CD4-positive, alpha-beta memory T cell (primary cell): ENCODE measurements around the gene SLC6A1. TPM values are rescaled to one million over a fixed set of nuclear protein-coding genes. Genes with fewer than 3 reads are reported as not detected.

ENCODE experiments used
- CTCF ChIA-PET: fragments of 350-600 bp; sonication (Branson Sonifier 250); formaldehyde crosslinking; loops from one replicate; lab custom pipeline; 2021; ENCODE audit warnings: inconsistent platforms; ENCODE audit not compliant: partially characterized antibody; lab: Charles Lee
- POLR2A ChIA-PET: fragments of 350-600 bp; sonication (Branson Sonifier 250); formaldehyde crosslinking; loops from one replicate; lab custom pipeline; 2021; ENCODE audit not compliant: partially characterized antibody; lab: Charles Lee
- DNase-seq, 5 donors: peaks; one replicate each; pipeline versions ENCODE4 v3.0.0 to v3.0.0-alpha.2; 2020 to 2022; ENCODE audit warnings: mixed read lengths in 1 of 5
- H3K27ac ChIP-seq: one replicate; pipeline ENCODE4 v1.7.0; 2013; ENCODE audit warnings: low read depth, low read length
- H3K27me3 ChIP-seq: 2 replicates; pipeline ENCODE4 v1.7.0; 2013; ENCODE audit warnings: mild to moderate bottlenecking, low read length, moderate library complexity; ENCODE audit not compliant: insufficient read depth
- H3K36me3 ChIP-seq: 2 replicates; pipeline ENCODE4 v1.7.0; 2013; ENCODE audit warnings: mild to moderate bottlenecking, low read length, moderate library complexity; ENCODE audit not compliant: insufficient read depth
- H3K4me1 ChIP-seq: 2 replicates; pipeline ENCODE4 v1.7.0; 2013; ENCODE audit warnings: mild to moderate bottlenecking, low read length, moderate library complexity; ENCODE audit not compliant: insufficient read depth
- H3K4me3 ChIP-seq, 2 donors: one replicate each; pipeline ENCODE4 v1.7.0; 2013; ENCODE audit warnings: low read length in 2 of 2, mild to moderate bottlenecking in 1 of 2
- H3K9me3 ChIP-seq, 2 donors: one replicate each; pipeline ENCODE4 v1.7.0; 2013; ENCODE audit warnings: low read length in 2 of 2, control low read depth in 1 of 2; ENCODE audit not compliant: control insufficient read depth in 1 of 2
- H3K27ac Mint-ChIP-seq, 7 donors: one replicate each; pipeline ENCODE4 v1.8.0; 2020 to 2021; ENCODE audit warnings: mixed read lengths in 7 of 7, mild to moderate bottlenecking in 6 of 7, inconsistent platforms in 3 of 7, moderate library complexity in 3 of 7
- H3K27me3 Mint-ChIP-seq, 2 donors: one replicate each; pipeline ENCODE4 v1.8.0; 2020 to 2021; ENCODE audit warnings: mixed read lengths in 2 of 2
- H3K36me3 Mint-ChIP-seq, 2 donors: one replicate each; pipeline ENCODE4 v1.8.0; 2020 to 2021; ENCODE audit warnings: mixed read lengths in 2 of 2, inconsistent platforms in 1 of 2, mild to moderate bottlenecking in 1 of 2
- H3K4me1 Mint-ChIP-seq, 4 donors: one replicate each; pipeline ENCODE4 v1.8.0; 2020 to 2021; ENCODE audit warnings: mixed read lengths in 4 of 4, mild to moderate bottlenecking in 1 of 4
- H3K4me3 Mint-ChIP-seq, 8 donors: one replicate each; pipeline ENCODE4 v1.8.0; 2020 to 2021; ENCODE audit warnings: mixed read lengths in 8 of 8, mild to moderate bottlenecking in 7 of 8, moderate library complexity in 6 of 8, inconsistent platforms in 3 of 8
- H3K9me3 Mint-ChIP-seq, 8 donors: one replicate each; pipeline ENCODE4 v1.8.0; 2020 to 2021; ENCODE audit warnings: mixed read lengths in 8 of 8, mild to moderate bottlenecking in 5 of 8, inconsistent platforms in 3 of 8, moderate library complexity in 1 of 8
- intact Hi-C: fragments of 100-400 bp; cut with micrococcal nuclease; formaldehyde crosslinking; loops from one replicate; pipeline ENCODE4 v1.15.1; 2023
- polyA plus RNA-seq, 2 donors: library from polyadenylated mRNA; unstranded; fragments of 300-500 nt; fragmentation: Illumina TruSeq; gene quantifications; one replicate each; pipeline ENCODE4 v1.2.3, GENCODE V29; 2021
- total RNA-seq, 2 experiments: library from RNA; stranded (reverse); gene quantifications; one replicate each; pipeline ENCODE4 v1.2.3, GENCODE V29; 2021

Gene SLC6A1
- total and polyA plus RNA-seq, 4 experiments from 2014 or later = not detected

DNA sequence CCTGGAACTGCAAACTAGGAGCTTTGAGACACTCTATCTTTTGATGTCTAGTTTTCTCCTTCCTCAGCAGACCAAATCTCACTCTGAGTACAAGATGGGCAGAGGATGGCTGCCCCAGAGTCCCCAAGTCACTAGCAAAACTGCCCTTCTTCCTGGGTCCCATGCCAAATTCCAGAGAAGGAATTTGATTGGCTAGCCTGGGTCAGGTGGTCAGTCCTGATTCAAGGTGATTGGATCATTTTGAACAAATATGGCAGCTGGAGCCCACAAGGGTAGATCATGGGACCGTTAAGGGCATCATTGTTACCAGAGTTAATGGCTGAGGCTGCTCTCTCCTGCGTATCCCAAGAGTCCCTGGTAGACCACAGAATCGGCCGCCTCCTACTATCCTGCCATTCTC lies 21.7 kb downstream of the SLC6A1 start:
- H3K36me3 Mint-ChIP-seq = no peaks in the 10 kb centered on the region
- Histone ChIP-seq H3K4me1 (no peaks in the 10 kb centered on the region), H3K27ac (no peak overlapping the region), H3K36me3 (no peaks in the 10 kb centered on the region), H3K27me3 (no peaks in the 10 kb centered on the region), H3K4me3 (no peak overlapping the region), H3K9me3 (no peaks in the 10 kb centered on the region)
- H3K27ac Mint-ChIP-seq = no peak overlapping the region
- intact Hi-C loops = no loop called here
- H3K4me3 Mint-ChIP-seq = no peak overlapping the region
- peaks cover 0 to 2% (median 0%) of the 10 kb centered on the region in 4 donors for H3K4me1 Mint-ChIP-seq
- ChIA-PET CTCF (no interaction called here), POLR2A (no interaction called here)
- no peaks in the 10 kb centered on the region for H3K9me3 Mint-ChIP-seq
- peaks cover 4 to 12% of the 10 kb centered on the region in 2 donors for H3K27me3 Mint-ChIP-seq
- no peak for DNase-seq

- Histone ChIP-seq H3K9me3 (no peaks in the 10 kb centered on the region), H3K27me3 (no peaks in the 10 kb centered on the region), H3K27ac (no peak overlapping the region), H3K36me3 (no peaks in the 10 kb centered on the region), H3K4me1 (no peaks in the 10 kb centered on the region), H3K4me3 (no peak overlapping the region)
- POLR2A ChIA-PET = no interaction called here
- intact Hi-C loops = no loop called here
- DNase-seq = no peak
- Mint-ChIP-seq H3K36me3 (no peaks in the 10 kb centered on the region), H3K27me3 (peaks cover 4 to 12% of the 10 kb centered on the region in 2 donors), H3K4me3 (no peak overlapping the region), H3K9me3 (no peaks in the 10 kb centered on the region), H3K27ac (no peak overlapping the region), H3K4me1 (peaks cover 0 to 3% (median 0%) of the 10 kb centered on the region in 4 donors)
- CTCF ChIA-PET = no interaction called here
Observed at GRCh38 chr3:11014752-11015151, 22.2 kb downstream of the SLC6A1 start.

GRCh38 chr3:11015369-11015768 lies 22.8 kb downstream of the SLC6A1 start:
- POLR2A ChIA-PET = no interaction called here
- peaks cover 4 to 12% of the 10 kb centered on the region in 2 donors for H3K27me3 Mint-ChIP-seq
- Histone ChIP-seq H3K4me1 (no peaks in the 10 kb centered on the region), H3K27ac (no peak overlapping the region), H3K4me3 (no peak overlapping the region), H3K36me3 (no peaks in the 10 kb centered on the region), H3K9me3 (no peaks in the 10 kb centered on the region), H3K27me3 (no peaks in the 10 kb centered on the region)
- H3K36me3 Mint-ChIP-seq = no peaks in the 10 kb centered on the region
- H3K9me3 Mint-ChIP-seq = no peaks in the 10 kb centered on the region
- intact Hi-C loops = no loop called here
- DNase-seq = no peak
- H3K4me3 Mint-ChIP-seq = no peak overlapping the region
- peaks cover 0 to 3% (median 0%) of the 10 kb centered on the region in 4 donors for H3K4me1 Mint-ChIP-seq
- CTCF ChIA-PET = no interaction called here
- no peak overlapping the region for H3K27ac Mint-ChIP-seq

DNA sequence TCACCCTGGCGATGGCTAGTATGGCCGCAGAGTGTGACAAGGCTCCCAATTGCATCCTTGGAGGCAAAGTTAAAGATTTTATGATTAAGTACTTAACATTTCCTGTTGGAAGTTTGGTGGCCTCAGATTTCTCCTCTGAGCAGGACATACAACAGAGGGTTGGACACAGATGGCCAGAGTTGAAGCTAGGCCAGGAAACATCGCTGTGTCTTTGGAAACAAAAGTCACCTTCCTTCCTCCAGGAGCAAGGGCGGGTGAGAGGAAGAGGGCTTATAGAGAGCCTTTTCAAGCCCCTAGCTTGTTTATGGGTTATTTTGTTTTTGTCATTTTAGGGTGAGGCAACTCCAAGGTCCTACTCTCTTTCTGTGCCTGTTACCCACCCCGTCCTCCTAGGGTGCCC lies 24.2 kb downstream of the SLC6A1 start:
- Mint-ChIP-seq H3K4me3 (no peak overlapping the region), H3K36me3 (no peaks in the 10 kb centered on the region), H3K9me3 (no peaks in the 10 kb centered on the region), H3K27me3 (peaks cover 6 to 14% of the 10 kb centered on the region in 2 donors), H3K4me1 (peaks cover 0 to 3% (median 0%) of the 10 kb centered on the region in 4 donors), H3K27ac (no peak overlapping the region)
- Histone ChIP-seq H3K4me1 (no peaks in the 10 kb centered on the region), H3K9me3 (no peaks in the 10 kb centered on the region), H3K4me3 (no peak overlapping the region), H3K27ac (no peak overlapping the region), H3K27me3 (no peaks in the 10 kb centered on the region), H3K36me3 (no peaks in the 10 kb centered on the region)
- intact Hi-C loops = no loop called here
- ChIA-PET CTCF (no interaction called here), POLR2A (no interaction called here)
- DNase-seq = no peak

DNA sequence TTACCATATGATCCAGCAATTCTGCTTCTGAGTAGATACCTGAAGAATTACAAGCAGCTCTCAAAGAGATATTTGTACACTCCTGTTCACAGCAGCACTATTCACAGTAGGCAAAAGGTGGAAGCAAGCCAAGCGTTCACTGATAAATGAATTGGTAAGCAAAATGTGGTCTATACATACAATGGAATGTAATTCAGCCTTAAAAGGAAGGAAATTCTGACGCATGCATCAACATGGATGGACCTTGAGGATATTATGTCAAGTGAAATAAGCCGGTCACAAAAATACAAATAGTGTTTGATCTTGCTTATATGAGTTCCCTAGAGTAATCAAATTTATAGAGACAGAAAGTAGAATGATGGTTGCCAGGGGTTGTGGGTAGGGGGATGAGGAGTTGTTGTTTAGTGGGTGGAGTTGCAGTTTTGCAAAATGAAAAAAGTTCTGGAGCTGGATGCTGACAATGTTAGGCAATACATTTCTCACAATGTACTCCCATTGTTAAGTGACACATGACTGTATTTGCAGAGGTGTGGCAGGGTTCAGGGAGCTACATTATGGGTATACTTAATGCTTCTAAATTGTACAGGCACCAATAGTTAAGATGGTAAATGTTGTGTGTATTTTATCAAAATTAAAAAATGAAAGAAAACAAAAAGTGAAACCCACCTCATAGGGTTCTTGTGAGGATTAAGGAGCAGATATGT lies 26.7 kb downstream of the SLC6A1 start:
- no peak overlapping the region for H3K4me3 ChIP-seq
- no peak overlapping the region for H3K27ac Mint-ChIP-seq
- H3K9me3 Mint-ChIP-seq = no peaks in the 10 kb centered on the region
- no peaks in the 10 kb centered on the region for H3K36me3 ChIP-seq
- intact Hi-C loops = no loop called here
- ChIA-PET CTCF (no interaction called here), POLR2A (no interaction called here)
- H3K36me3 Mint-ChIP-seq = no peaks in the 10 kb centered on the region
- H3K27me3 ChIP-seq = no peaks in the 10 kb centered on the region
- peaks cover 8 to 10% of the 10 kb centered on the region in 2 donors for H3K27me3 Mint-ChIP-seq
- H3K4me1 ChIP-seq = no peaks in the 10 kb centered on the region
- no peaks in the 10 kb centered on the region for H3K9me3 ChIP-seq
- DNase-seq = no peak
- H3K4me1 Mint-ChIP-seq = peaks cover 0 to 3% (median 0%) of the 10 kb centered on the region in 4 donors
- H3K27ac ChIP-seq = no peak overlapping the region
- H3K4me3 Mint-ChIP-seq = no peak overlapping the region

GRCh38 chr3:11020764-11021163 lies 28.2 kb downstream of the SLC6A1 start:
- ChIA-PET POLR2A (no interaction called here), CTCF (no interaction called here)
- Histone ChIP-seq H3K27me3 (no peaks in the 10 kb centered on the region), H3K4me1 (no peaks in the 10 kb centered on the region), H3K4me3 (no peak overlapping the region), H3K36me3 (no peaks in the 10 kb centered on the region), H3K27ac (no peak overlapping the region), H3K9me3 (no peaks in the 10 kb centered on the region)
- Mint-ChIP-seq H3K4me1 (peaks cover 0 to 3% (median 0%) of the 10 kb centered on the region in 4 donors), H3K36me3 (no peaks in the 10 kb centered on the region), H3K27ac (no peak overlapping the region), H3K4me3 (no peak overlapping the region), H3K27me3 (peaks cover 6 to 9% of the 10 kb centered on the region in 2 donors), H3K9me3 (no peaks in the 10 kb centered on the region)
- no peak for DNase-seq
- intact Hi-C loops = no loop called here

- intact Hi-C loops = no loop called here
- ChIA-PET CTCF (no interaction called here), POLR2A (no interaction called here)
- Mint-ChIP-seq H3K27ac (no peak overlapping the region), H3K4me3 (no peak overlapping the region), H3K36me3 (no peaks in the 10 kb centered on the region), H3K9me3 (peaks cover 0 to 3% (median under 1%) of the 10 kb centered on the region in 8 donors), H3K27me3 (peaks cover 9 to 10% of the 10 kb centered on the region in 2 donors), H3K4me1 (peaks cover 0 to 3% (median 0%) of the 10 kb centered on the region in 4 donors)
- Histone ChIP-seq H3K4me1 (no peaks in the 10 kb centered on the region), H3K27me3 (no peaks in the 10 kb centered on the region), H3K27ac (no peak overlapping the region), H3K36me3 (no peaks in the 10 kb centered on the region), H3K4me3 (no peak overlapping the region), H3K9me3 (no peaks in the 10 kb centered on the region)
- DNase-seq = no peak
Observed at GRCh38 chr3:11021611-11022011, 29.1 kb downstream of the SLC6A1 start.
